HepG2 (cell line): ENCODE measurements around the gene RPL18. TPM values are rescaled to one million over a fixed set of nuclear protein-coding genes. Genes with fewer than 3 reads are reported as not detected.

Source experiments
- ATF6 ChIP-seq: sonication (generic); formaldehyde crosslinking; conservative IDR thresholded peaks from 2 replicates; pipeline ENCODE4 v1.4.0; 2020; ENCODE audit warnings: missing genetic modification reagents
- BRD4 ChIP-seq: sonication (generic); formaldehyde crosslinking; IDR thresholded peaks from 2 replicates; pipeline ENCODE4 v1.4.0; 2020; ENCODE audit warnings: missing genetic modification reagents
- CTCF ChIP-seq: sonication (generic); formaldehyde crosslinking; IDR thresholded peaks from 2 replicates; pipeline ENCODE4 v1.5.0; 2020; ENCODE audit warnings: mild to moderate bottlenecking, missing genetic modification reagents, moderate library complexity
- HNF1B ChIP-seq: sonication (generic); formaldehyde crosslinking; IDR thresholded peaks from 2 replicates; pipeline ENCODE4 v1.5.1; 2020; ENCODE audit warnings: mild to moderate bottlenecking, moderate library complexity, missing genetic modification reagents
- MAX ChIP-seq: IDR thresholded peaks from 2 replicates; pipeline ENCODE4 v1.6.1; 2012; ENCODE audit warnings: inconsistent platforms
- PITX1 ChIP-seq: sonication (generic); formaldehyde crosslinking; IDR thresholded peaks from 2 replicates; pipeline ENCODE4 v1.5.1; 2020; ENCODE audit warnings: mild to moderate bottlenecking, missing genetic modification reagents
- RELA ChIP-seq: sonication (generic); formaldehyde crosslinking; IDR thresholded peaks from 2 replicates; pipeline ENCODE4 v1.4.0; 2020; ENCODE audit warnings: missing genetic modification reagents
- SOX13 ChIP-seq, 3 experiments: fragments of 450-650 bp in 1 of 3; sonication (generic) in 1 of 3; formaldehyde crosslinking in 1 of 3; IDR thresholded peaks in 2 of 3; conservative IDR thresholded peaks in 1 of 3; 2 replicates each; pipeline versions ENCODE4 v1.5.0 to v1.6.1; 2016 to 2020; ENCODE audit warnings: antibody characterized with exemption in 1 of 3, mild to moderate bottlenecking in 1 of 3, missing compliant biosample characterization in 1 of 3, missing genetic modification reagents in 1 of 3, moderate library complexity in 1 of 3
- TCF12 ChIP-seq, 2 experiments: fragments of 450-650 bp in 1 of 2; sonication (generic) in 1 of 2; formaldehyde crosslinking in 1 of 2; IDR thresholded peaks; 2 replicates each; pipeline versions ENCODE4 v1.6.1 to v1.8.0; 2017 to 2022; ENCODE audit warnings: antibody characterized with exemption in 1 of 2, mild to moderate bottlenecking in 1 of 2, missing genetic modification reagents in 1 of 2, moderate library complexity in 1 of 2
- THRA ChIP-seq: sonication (generic); formaldehyde crosslinking; IDR thresholded peaks from 2 replicates; pipeline ENCODE4 v1.4.0; 2020; ENCODE audit warnings: missing genetic modification reagents, borderline replicate concordance
- ZNF34 ChIP-seq: sonication (generic); formaldehyde crosslinking; IDR thresholded peaks from 2 replicates; pipeline ENCODE4 v1.4.0; 2020; ENCODE audit warnings: mild to moderate bottlenecking, missing genetic modification reagents, borderline replicate concordance
- ZNF382 ChIP-seq: sonication (generic); formaldehyde crosslinking; IDR thresholded peaks from 2 replicates; pipeline ENCODE4 v1.5.0; 2020; ENCODE audit warnings: missing genetic modification reagents, mild to moderate bottlenecking, borderline replicate concordance
- ZNF543 ChIP-seq: sonication (generic); formaldehyde crosslinking; IDR thresholded peaks from 2 replicates; pipeline ENCODE4 v1.4.0; 2020; ENCODE audit warnings: mild to moderate bottlenecking, missing genetic modification reagents
- ZNF558 ChIP-seq: sonication (generic); formaldehyde crosslinking; IDR thresholded peaks from 2 replicates; pipeline ENCODE4 v1.9.0; 2022; ENCODE audit warnings: mild to moderate bottlenecking, missing genetic modification reagents, borderline replicate concordance
- ZNF574 ChIP-seq: sonication (generic); formaldehyde crosslinking; IDR thresholded peaks from 2 replicates; pipeline ENCODE4 v1.4.0; 2020; ENCODE audit warnings: missing genetic modification reagents
- polyA plus RNA-seq, 8 experiments: library from polyadenylated mRNA; depleted of rRNA in 3 of 8; stranded (reverse) in 7 of 8; unstranded in 1 of 8; fragments of >200 nt; fragmentation: Illumina TruSeq in 4 of 8; extraction: Trizol in 4 of 8; gene quantifications; 2 replicates each; pipeline versions ENCODE4 v1.2.1 to v1.2.3, GENCODE V29; 2011 to 2016; ENCODE audit warnings: low read depth in 4 of 8, missing spikeins in 1 of 8, mixed read lengths in 1 of 8; ENCODE audit not compliant: insufficient read depth in 1 of 8
- total RNA-seq, 5 experiments: library from RNA; depleted of rRNA; stranded (reverse); fragments of >200 nt; fragmentation: Illumina TruSeq; extraction: Trizol; gene quantifications; 2 replicates each; pipeline ENCODE4 v1.2.3, GENCODE V29; 2016; ENCODE audit warnings: low read depth in 1 of 5

RPL18 gene
- total and polyA plus RNA-seq, 2 of the 13 experiments (the other 11 are each of a cell fraction or from before 2014, with no cell fraction given), result 1,485 to 1,639 TPM

- no peak for TF ChIP-seq BRD4
- no peak for TF ChIP-seq ZNF543 (CRISPR knock-in tag)
- TF ChIP-seq THRA (CRISPR knock-in tag), result peak; percentile 42; the same call in 1 of the 2 replicates
- peak; percentile 59; the same call in 1 of the 2 replicates for TF ChIP-seq MAX
- TF ChIP-seq HNF1B, result no peak
- TF ChIP-seq TCF12 (IDR thresholded peaks at IDR 0.05), result no peak
- no peak for TF ChIP-seq TCF12 (CRISPR knock-in tag; IDR thresholded peaks at IDR 0.05)
- no peak for TF ChIP-seq ZNF558 (CRISPR knock-in tag)
- no peak for TF ChIP-seq CTCF
- peak; percentile 25; the same call in 1 of the 2 replicates for TF ChIP-seq ZNF574 (CRISPR knock-in tag)
- TF ChIP-seq RELA, result no peak
- TF ChIP-seq PITX1 (CRISPR knock-in tag), result no peak
- no peak for TF ChIP-seq ATF6 (CRISPR knock-in tag)
- no peak for TF ChIP-seq ZNF382 (CRISPR knock-in tag)
- TF ChIP-seq SOX13 (IDR thresholded peaks at IDR 0.05), result no peak
- no peak for TF ChIP-seq SOX13 (CRISPR knock-in tag; conservative IDR thresholded peaks at IDR 0.05 in 1 of 2, IDR thresholded peaks at IDR 0.05 in 1 of 2)
- no peak for TF ChIP-seq ZNF34
Measured at GRCh38 chr19:48635263-48635965, 16.4 kb upstream of the RPL18 start (continued).
